K562 (cell line): ENCODE measurements around the gene SYNGR1. TPM values are rescaled to one million over a fixed set of nuclear protein-coding genes. Genes with fewer than 3 reads are reported as not detected.

ENCODE experiments used
- ATAC-seq: fragments of 200-7000 bp; cut with Tn5 transposase; 3 replicates; pipeline ENCODE4 v1.9.1; 2020; ENCODE audit warnings: moderate library complexity
- BruUV-seq: library from RNA; stranded (reverse); fragments of 400-500 nt; replicated peaks from 2 replicates; lab custom pipeline; 2021; lab: Mats Ljungman, UMichigan
- CTCF ChIA-PET: fragments of 300-600 bp; formaldehyde crosslinking; extraction: SDS; loops from one replicate; lab custom pipeline; 2021; ENCODE audit warnings: low intra/inter-chr PET ratio; lab: Yijun Ruan, JAX
- POLR2A ChIA-PET: fragments of 300-600, 350-650 bp; sonication (Branson Sonifier 250); formaldehyde crosslinking; extraction: SDS; loops from one replicate; lab custom pipeline; 2021; ENCODE audit warnings: antibody characterized with exemption, inconsistent platforms; lab: Yijun Ruan, JAX
- DNase-seq, 4 experiments: peaks; one replicate each; pipeline versions ENCODE4 v3.0.0 to v3.0.0-alpha.2; 2011 to 2018; ENCODE audit warnings: low spot score in 3 of 4, mixed read lengths in 3 of 4; ENCODE audit errors: extremely low read depth in 1 of 4
- FAIRE-seq: peaks from 2 replicates; lab custom pipeline; 2011; peaks lifted over from hg19 to GRCh38; lab: Jason Lieb, UNC
- H2AFZ ChIP-seq: 2 replicates; pipeline ENCODE4 v1.6.0; 2011; ENCODE audit warnings: low read depth, low read length, control low read depth, inconsistent platforms
- H3K27ac ChIP-seq: fragments of 200-600 bp; 3 replicates; pipeline ENCODE4 v1.8.0; 2011; ENCODE audit warnings: low read depth, mild to moderate bottlenecking, control low read depth, inconsistent platforms, low read length, moderate library complexity, mixed read lengths; ENCODE audit errors: extremely low read depth
- H3K27me3 ChIP-seq, 2 experiments: fragments of 300-600 bp in 1 of 2; 2 replicates in 1 of 2; 3 replicates in 1 of 2; pipeline versions ENCODE4 v1.6.0 to v1.8.0; 2011; ENCODE audit warnings: inconsistent platforms in 2 of 2, low read length in 2 of 2, mild to moderate bottlenecking in 1 of 2, mixed read lengths in 1 of 2, moderate library complexity in 1 of 2; ENCODE audit not compliant: control insufficient read depth in 2 of 2, insufficient read depth in 2 of 2
- H3K36me3 ChIP-seq: fragments of 300-600 bp; 3 replicates; pipeline ENCODE4 v1.8.0; 2011; ENCODE audit warnings: mild to moderate bottlenecking, low read length, inconsistent platforms; ENCODE audit not compliant: control insufficient read depth, insufficient read depth
- H3K4me1 ChIP-seq, 2 experiments: fragments of 200-600 bp in 1 of 2; replicated peaks in 1 of 2; 2 replicates in 1 of 2; 3 replicates in 1 of 2; pipeline versions ENCODE4 v1.5.1 to v1.8.0; 2011; ENCODE audit warnings: inconsistent platforms in 2 of 2, low read length in 2 of 2, mild to moderate bottlenecking in 1 of 2, mixed read lengths in 1 of 2, moderate library complexity in 1 of 2; ENCODE audit not compliant: control insufficient read depth in 2 of 2, insufficient read depth in 2 of 2
- H3K4me2 ChIP-seq: 2 replicates; pipeline ENCODE4 v1.6.1; 2011; ENCODE audit warnings: low read length, control low read depth, inconsistent platforms, mixed read lengths; ENCODE audit not compliant: insufficient read depth
- H3K4me3 ChIP-seq: fragments of 200-600 bp; sonication (generic), shearing (Covaris generic); 2 replicates; pipeline ENCODE4 v1.5.1; 2016; ENCODE audit warnings: control low read depth, inconsistent platforms
- H3K79me2 ChIP-seq: fragments of 200-600 bp; 3 replicates; pipeline ENCODE4 v1.8.0; 2011; ENCODE audit warnings: low read length, inconsistent platforms; ENCODE audit not compliant: control insufficient read depth, insufficient read depth
- H3K9ac ChIP-seq, 2 experiments: 2 replicates each; pipeline versions ENCODE4 v1.6.0 to v1.6.1; 2011; ENCODE audit warnings: low read depth in 2 of 2, low read length in 2 of 2, control low read depth in 1 of 2, inconsistent platforms in 1 of 2, mild to moderate bottlenecking in 1 of 2, mixed read lengths in 1 of 2; ENCODE audit not compliant: insufficient read depth in 1 of 2
- H3K9me1 ChIP-seq: one replicate; pipeline ENCODE4 v1.6.0; 2011; ENCODE audit warnings: inconsistent platforms, mild to moderate bottlenecking, low read length, moderate library complexity; ENCODE audit not compliant: control insufficient read depth, insufficient read depth
- H3K9me3 ChIP-seq: replicated peaks from 2 replicates; pipeline ENCODE4 v1.5.1; 2011; ENCODE audit warnings: low read depth, low read length, inconsistent platforms; ENCODE audit not compliant: control insufficient read depth, insufficient read depth
- H4K20me1 ChIP-seq: replicated peaks from 2 replicates; pipeline ENCODE4 v1.6.1; 2011; ENCODE audit warnings: low read length, inconsistent platforms, mixed read lengths; ENCODE audit not compliant: control insufficient read depth, insufficient read depth
- ARHGAP35 ChIP-seq: fragments of 450-650 bp; IDR thresholded peaks from 2 replicates; pipeline ENCODE4 v1.6.1; 2018; ENCODE audit not compliant: partially characterized antibody
- ATF6 ChIP-seq: sonication (generic); formaldehyde crosslinking; IDR thresholded peaks from 2 replicates; pipeline ENCODE4 v1.4.0; 2020; ENCODE audit warnings: mild to moderate bottlenecking, missing genetic modification reagents
- BRF1 ChIP-seq: IDR thresholded peaks from 3 replicates; pipeline ENCODE4 v1.6.1; 2011; ENCODE audit warnings: borderline replicate concordance, mild to moderate bottlenecking; ENCODE audit not compliant: insufficient read length; ENCODE audit errors: extremely low read depth
- CEBPZ ChIP-seq: fragments of 150-350 bp; IDR thresholded peaks from 2 replicates; pipeline ENCODE4 v1.6.1; 2014; ENCODE audit warnings: low read depth, mild to moderate bottlenecking, low read length, borderline replicate concordance
- DPF2 ChIP-seq: fragments of 450-650 bp; IDR thresholded peaks from 2 replicates; pipeline ENCODE4 v1.6.1; 2016
- ETS2 ChIP-seq: IDR thresholded peaks from 2 replicates; pipeline ENCODE4 v1.6.1; 2016; ENCODE audit warnings: borderline replicate concordance, missing genetic modification characterization, mild to moderate bottlenecking, moderate library complexity, missing compliant biosample characterization; ENCODE audit not compliant: poor library complexity, severe bottlenecking
- FOSL1 ChIP-seq: fragments of 200-800 bp; sonication (Bioruptor generic); conservative IDR thresholded peaks from 2 replicates; pipeline ENCODE4 v1.6.1; 2016; ENCODE audit warnings: missing genetic modification characterization, missing compliant biosample characterization
- FOXA1 ChIP-seq: fragments of 450-650 bp; IDR thresholded peaks from 2 replicates; pipeline ENCODE4 v1.6.1; 2016; ENCODE audit warnings: mild to moderate bottlenecking, borderline replicate concordance
- HDAC2 ChIP-seq: fragments of 450-650 bp; IDR thresholded peaks from 2 replicates; pipeline ENCODE4 v1.6.1; 2016; ENCODE audit warnings: mild to moderate bottlenecking
- NUFIP1 ChIP-seq: fragments of 450-650 bp; IDR thresholded peaks from 2 replicates; pipeline ENCODE4 v1.6.1; 2018; ENCODE audit not compliant: partially characterized antibody
- PML ChIP-seq: IDR thresholded peaks from 2 replicates; pipeline ENCODE4 v1.6.1; 2012; ENCODE audit warnings: low read length, inconsistent platforms
- RBBP5 ChIP-seq: fragments of 200-600 bp; sonication (generic); IDR thresholded peaks from 2 replicates; pipeline ENCODE4 v1.6.1; 2012; ENCODE audit warnings: borderline replicate concordance, mild to moderate bottlenecking, low read length, control low read depth, inconsistent platforms; ENCODE audit not compliant: insufficient read depth, poor library complexity, severe bottlenecking
- RHOXF2B ChIP-seq: fragments of 250-450 bp; sonication (Bioruptor Pico); conservative IDR thresholded peaks from 2 replicates; pipeline ENCODE4 v1.5.1; 2021
- SP2 ChIP-seq: IDR thresholded peaks from 2 replicates; pipeline ENCODE4 v1.6.1; 2011; ENCODE audit warnings: mild to moderate bottlenecking, low read depth, low read length, moderate library complexity; ENCODE audit not compliant: poor library complexity, severe bottlenecking; ENCODE audit errors: extremely low read depth
- STAG1 ChIP-seq: sonication (generic); formaldehyde crosslinking; IDR thresholded peaks from 2 replicates; pipeline ENCODE4 v1.5.0; 2020; ENCODE audit warnings: missing genetic modification reagents, borderline replicate concordance
- TFAP4 ChIP-seq: sonication (generic); formaldehyde crosslinking; IDR thresholded peaks from 2 replicates; pipeline ENCODE4 v1.8.0; 2022; ENCODE audit warnings: missing genetic modification reagents, mild to moderate bottlenecking, moderate library complexity, borderline replicate concordance
- ZBTB1 ChIP-seq: sonication (generic); formaldehyde crosslinking; IDR thresholded peaks from 2 replicates; pipeline ENCODE4 v1.8.1; 2023; ENCODE audit warnings: missing genetic modification reagents, low read depth, mild to moderate bottlenecking, borderline replicate concordance
- ZNF347 ChIP-seq: fragments of 450-650 bp; formaldehyde crosslinking; IDR thresholded peaks from 2 replicates; pipeline ENCODE4 v1.4.0; 2020; ENCODE audit warnings: low read depth, mild to moderate bottlenecking, moderate library complexity
- WGBS: fragments of 100-300 bp; shearing (Covaris generic); methylation state at CpG from one replicate; pipeline ENCODE4 v1.1.6; 2016; ENCODE audit warnings: low coverage, mixed read lengths; ENCODE audit not compliant: insufficient coverage; ENCODE audit errors: missing lambda C conversion rate; 5-methylcytosine and 5-hydroxymethylcytosine counted together
- in situ Hi-C: fragments of 300-500 bp; cut with MboI; formaldehyde crosslinking; loops from 4 replicates; pipeline ENCODE4 v1.15.0; 2018; ENCODE audit warnings: inconsistent platforms, mixed read lengths
- intact Hi-C: fragments of 100-400 bp; cut with micrococcal nuclease; formaldehyde crosslinking; loops from 2 replicates; pipeline ENCODE4 v1.14.2; 2022
- polyA plus RNA-seq, 8 experiments: library from polyadenylated mRNA; depleted of rRNA in 4 of 8; stranded (reverse) in 5 of 8; unstranded in 3 of 8; fragments of >200 nt; fragmentation: Nextera tagmentation in 2 of 8; fragmentation: Illumina TruSeq in 1 of 8; extraction: Ambion mirVana in 2 of 8; extraction: Trizol in 1 of 8; gene quantifications; 2 replicates each; pipeline versions ENCODE4 v1.2.1 to v1.2.3, GENCODE V29; 2011 to 2014; ENCODE audit warnings: inconsistent platforms in 1 of 8, missing spikeins in 1 of 8
- total RNA-seq, 7 experiments: library from RNA; depleted of rRNA in 6 of 7; stranded (reverse); fragments of >200 nt in 6 of 7; fragmentation: Illumina TruSeq in 2 of 7; extraction: Trizol in 2 of 7; gene quantifications; 2 replicates each; pipeline versions ENCODE4 v1.2.1 to v1.2.3, GENCODE V29; 2011 to 2021; ENCODE audit warnings: low replicate concordance in 1 of 7

SYNGR1 gene
- total and polyA plus RNA-seq, 9 of the 15 experiments (the other 6 are each of a cell fraction or from before 2014, with no cell fraction given), result 1.8 to 15.9 (median 5.5) TPM

- WGBS, result 46% methylated on average over 17 of the region's 24 CpGs
- ChIA-PET POLR2A (no interaction called here), CTCF (no interaction called here)
- Histone ChIP-seq H4K20me1 (no peaks in the 10 kb centered on the region), H3K4me1 (peaks cover 0 to 15% of the 10 kb centered on the region in 2 experiments; a peak in 1 of 5 replicates), H3K4me3 (no peak overlapping the region), H3K79me2 (no peaks in the 10 kb centered on the region), H3K36me3 (no peaks in the 10 kb centered on the region), H3K9me1 (no peaks in the 10 kb centered on the region), H3K9me3 (no peaks in the 10 kb centered on the region; the same call in 1 of the 2 replicates), H3K9ac (no peak overlapping the region; a peak in 1 of 4 replicates), H2AFZ (no peak overlapping the region), H3K4me2 (no peak overlapping the region), H3K27me3 (no peaks in the 10 kb centered on the region), H3K27ac (no peak overlapping the region)
- no TSS peak for BruUV-seq
- ATAC-seq (no peak; the same call in 2 of the 3 replicates), FAIRE-seq (no peak), DNase-seq (peak in 1 of 4 experiments; percentile 24)
- intact Hi-C loops, result no loop called here
- TF ChIP-seq RHOXF2B (CRISPR knock-in tag), result no peak
- no peak for TF ChIP-seq BRF1
- no peak for TF ChIP-seq FOXA1
- TF ChIP-seq FOSL1, result no peak
- no peak for TF ChIP-seq CEBPZ
- TF ChIP-seq ETS2 (tag), result no peak
- no peak for TF ChIP-seq ARHGAP35
- TF ChIP-seq RBBP5, result no peak
- no peak for TF ChIP-seq DPF2
- TF ChIP-seq NUFIP1, result no peak
- no peak for TF ChIP-seq HDAC2
- TF ChIP-seq PML, result no peak
- no peak for TF ChIP-seq TFAP4 (CRISPR knock-in tag)
- no peak for TF ChIP-seq STAG1 (CRISPR knock-in tag)
- TF ChIP-seq ZBTB1 (CRISPR knock-in tag), result no peak
- TF ChIP-seq SP2, result no peak
- no peak for TF ChIP-seq ZNF347 (CRISPR knock-in tag)
- no peak for TF ChIP-seq ATF6 (CRISPR knock-in tag)
- in situ Hi-C loops, result no loop called here
Measured at GRCh38 chr22:39374191-39374590, 24.4 kb downstream of the SYNGR1 start.
